Activated CD4-positive, alpha-beta T cell treated with anti-CD3 and anti-CD28 coated beads, Interleukin-2, Interleukin-6, amounts not matched to agents 100 ng/mL and 50 ng/mL, durations not matched to agents 16 hours and 8 hours (primary cell): ENCODE data around the gene VWF.

ENCODE experiments used
- DNase-seq: peaks from one replicate; pipeline ENCODE4 v3.0.0-alpha.2; 2020

The VWF gene

GRCh38 chr12:6076776-6077691 lies 47.4 kb downstream of the VWF start:
- no peak for DNase-seq

- DNase-seq, result no peak
These were observed 48.1 kb downstream of the VWF start for GRCh38 chr12:6076346-6076745.

- peak; percentile 34 for DNase-seq
These were observed 49.4 kb downstream of the VWF start for GRCh38 chr12:6074979-6075585.

GRCh38 chr12:6074427-6074826 lies 50.0 kb downstream of the VWF start:
- peak; percentile 21 for DNase-seq

- DNase-seq, result no peak
These were observed 51.0 kb downstream of the VWF start for GRCh38 chr12:6073426-6073825.

GRCh38 chr12:6072302-6072752 lies 52.1 kb downstream of the VWF start:
- no peak for DNase-seq

GRCh38 chr12:6071589-6071988 lies 52.9 kb downstream of the VWF start:
- DNase-seq, result no peak

GRCh38 chr12:6070472-6071257 lies 53.8 kb downstream of the VWF start:
- no peak for DNase-seq

- DNase-seq, result peak; percentile 18
These were observed 54.9 kb downstream of the VWF start for GRCh38 chr12:6069437-6070093.

- no peak for DNase-seq
These were observed 56.2 kb downstream of the VWF start for GRCh38 chr12:6068227-6068626.

- no peak for DNase-seq
These were observed 57.1 kb downstream of the VWF start for GRCh38 chr12:6067152-6067916.

- DNase-seq, result no peak
These were observed 57.8 kb downstream of the VWF start for GRCh38 chr12:6066651-6067050.

- DNase-seq, result no peak
These were observed 58.6 kb downstream of the VWF start for GRCh38 chr12:6065863-6066199.

- no peak for DNase-seq
These were observed 59.2 kb downstream of the VWF start for GRCh38 chr12:6065131-6065862.

GRCh38 chr12:6062757-6063735 lies 61.4 kb downstream of the VWF start:
- peak; percentile 66 for DNase-seq

- DNase-seq, result no peak
These were observed 62.1 kb downstream of the VWF start for GRCh38 chr12:6062395-6062756.

GRCh38 chr12:6061660-6062059 lies 62.8 kb downstream of the VWF start:
- no peak for DNase-seq

- no peak for DNase-seq
These were observed 64.5 kb downstream of the VWF start for GRCh38 chr12:6059860-6060565.

GRCh38 chr12:6059221-6059620 lies 65.2 kb downstream of the VWF start:
- no peak for DNase-seq
